GM21515 (cell line): ENCODE results near the gene MAPKAPK3.

Experiments used
- ATAC-seq: cut with Tn5 transposase; IDR thresholded peaks from one replicate; pipeline ENCODE4 v1.9.1; 2021; ENCODE audit not compliant: unreplicated experiment

MAPKAPK3 gene

DNA sequence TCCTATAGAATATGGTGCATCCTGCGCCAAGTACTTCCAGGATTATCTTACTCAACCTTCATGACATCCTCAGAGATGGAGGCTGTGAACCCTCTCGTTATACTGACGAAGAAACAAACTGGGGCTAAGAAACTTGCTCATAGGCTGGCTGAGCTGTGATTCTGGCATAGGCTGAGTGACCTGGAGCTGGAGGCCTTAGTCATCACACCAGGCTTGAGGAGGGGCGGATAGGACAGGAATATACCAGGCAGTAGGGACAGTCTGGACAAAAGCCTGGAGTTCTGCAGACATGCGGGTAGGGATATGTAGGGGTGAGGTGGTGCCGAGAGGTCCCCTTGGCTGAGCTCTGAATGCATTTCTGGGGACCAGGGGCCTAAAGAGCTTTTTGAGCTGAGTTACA lies 29.6 kb upstream of the MAPKAPK3 start:
- ATAC-seq, result no peak

DNA sequence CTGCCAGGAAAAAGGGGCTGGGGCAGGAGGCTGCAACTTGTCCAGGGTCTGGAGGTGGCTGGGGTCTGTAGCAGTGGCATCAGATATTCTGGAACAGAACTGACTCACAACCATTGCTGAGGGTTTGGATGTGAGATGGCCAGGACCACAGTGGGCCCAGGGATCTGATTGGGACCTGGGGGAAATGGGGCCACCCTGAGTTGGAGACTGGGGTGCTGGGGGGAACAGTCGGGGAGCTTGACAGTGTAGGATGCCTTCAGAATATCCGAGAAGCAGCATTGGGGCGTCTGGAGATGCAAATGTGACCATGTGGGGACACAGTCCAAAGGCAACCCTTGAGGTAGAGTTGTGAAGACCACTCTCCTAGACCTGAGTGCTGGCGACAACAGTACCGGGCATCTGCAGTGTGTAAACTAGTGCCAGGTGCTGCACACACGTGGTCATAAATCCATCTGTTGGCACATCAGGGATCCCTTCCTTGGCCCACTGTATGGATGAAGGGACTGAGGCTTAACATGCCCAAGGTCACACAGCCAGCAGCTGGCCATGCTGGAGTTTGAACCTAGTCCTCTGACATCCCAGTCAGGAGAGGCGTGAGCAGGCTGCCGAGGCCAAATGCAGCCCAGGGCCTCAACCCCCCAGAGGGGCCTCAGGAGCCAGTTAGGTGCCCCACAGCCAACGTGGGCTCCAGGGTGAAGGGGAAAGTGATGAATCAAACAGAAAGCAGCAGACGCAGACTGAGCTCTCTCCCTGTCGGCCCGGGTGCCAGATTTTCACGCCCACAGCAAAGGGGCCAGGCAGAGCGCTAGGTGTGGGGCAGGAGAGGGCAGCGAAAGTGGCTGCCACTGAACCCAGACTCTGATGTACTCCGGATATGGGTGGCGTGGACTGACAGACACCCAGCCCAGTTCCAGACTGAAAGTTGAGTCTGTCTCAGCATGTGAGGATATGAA lies 28.9 kb upstream of the MAPKAPK3 start:
- no peak for ATAC-seq

DNA sequence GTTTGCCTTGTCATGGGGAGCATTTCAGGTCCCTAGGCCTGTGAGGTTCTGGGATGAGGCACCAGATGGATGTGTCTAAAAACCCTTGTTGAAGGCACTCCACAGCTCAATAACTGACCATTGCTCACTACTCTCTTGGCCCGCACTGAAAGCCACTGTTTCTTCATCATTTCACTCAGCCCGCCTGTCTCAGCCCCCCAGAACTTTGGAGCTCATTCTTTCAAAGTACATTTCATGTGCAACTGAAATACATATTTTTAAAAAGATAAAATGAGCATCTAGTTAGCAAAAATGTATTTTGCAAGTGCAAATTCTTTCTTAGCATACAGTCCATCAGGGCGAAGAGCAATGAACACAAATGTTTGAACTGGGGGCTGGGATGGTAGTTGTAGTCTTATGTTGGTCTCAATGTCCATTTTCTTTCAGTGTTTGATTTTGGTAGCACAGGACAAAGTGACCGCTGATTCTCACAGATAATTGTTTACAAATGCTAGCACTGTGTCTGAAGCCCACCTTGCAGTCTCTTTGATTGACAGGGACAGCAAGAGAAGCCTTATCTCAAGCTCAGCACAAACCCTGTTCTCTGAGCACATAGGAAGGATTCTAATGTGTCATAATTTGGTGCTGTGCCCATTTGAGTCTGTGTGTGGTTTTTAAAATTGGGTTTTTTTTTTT lies 28.1 kb upstream of the MAPKAPK3 start:
- no peak for ATAC-seq

DNA sequence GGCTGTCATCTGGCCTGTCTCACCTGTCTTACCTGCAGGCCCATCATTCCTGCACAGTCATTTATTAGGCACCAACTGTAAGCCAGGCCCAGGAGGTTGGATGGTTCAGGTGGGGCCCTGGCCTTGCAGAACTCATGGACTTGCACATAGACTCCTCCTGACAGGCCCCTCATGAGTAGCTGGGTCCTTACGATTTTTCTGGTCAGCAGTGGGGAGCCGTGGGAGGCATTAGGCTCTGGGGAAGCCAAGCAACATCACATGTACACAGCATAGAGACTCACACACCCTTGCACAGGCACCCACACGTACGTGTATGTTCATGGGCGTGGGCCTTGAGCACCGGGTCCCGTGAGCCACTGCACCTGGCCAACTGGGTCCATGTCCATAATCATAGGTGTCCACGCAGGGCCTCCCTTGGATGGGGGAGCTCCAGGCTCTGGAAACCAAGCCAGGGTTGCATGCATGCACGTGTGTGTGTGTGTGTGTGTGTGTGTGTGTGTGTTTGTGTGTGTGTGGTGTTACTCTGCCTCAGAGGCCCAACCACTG lies 25.7 kb upstream of the MAPKAPK3 start:
- no peak for ATAC-seq

DNA sequence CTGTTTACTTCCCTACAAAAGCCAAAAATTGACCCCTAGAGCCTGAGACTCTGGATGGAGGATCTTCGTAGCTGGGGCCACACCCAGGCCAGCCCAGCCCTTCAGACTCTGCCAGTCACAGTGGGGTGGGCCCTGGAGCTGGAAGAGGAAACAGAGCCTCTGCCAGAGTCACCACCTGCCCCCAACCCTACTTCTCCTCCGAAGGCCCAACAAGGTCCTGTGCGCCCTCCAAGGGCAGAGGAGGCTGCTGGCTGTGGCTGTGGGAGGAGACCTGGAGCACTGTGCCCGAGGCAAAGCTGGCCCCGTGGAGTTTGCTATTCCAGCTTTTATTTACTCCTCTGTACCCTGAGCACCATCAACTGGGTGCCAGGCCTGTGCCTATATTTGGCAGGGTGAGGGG lies 24.4 kb upstream of the MAPKAPK3 start:
- no peak for ATAC-seq

DNA sequence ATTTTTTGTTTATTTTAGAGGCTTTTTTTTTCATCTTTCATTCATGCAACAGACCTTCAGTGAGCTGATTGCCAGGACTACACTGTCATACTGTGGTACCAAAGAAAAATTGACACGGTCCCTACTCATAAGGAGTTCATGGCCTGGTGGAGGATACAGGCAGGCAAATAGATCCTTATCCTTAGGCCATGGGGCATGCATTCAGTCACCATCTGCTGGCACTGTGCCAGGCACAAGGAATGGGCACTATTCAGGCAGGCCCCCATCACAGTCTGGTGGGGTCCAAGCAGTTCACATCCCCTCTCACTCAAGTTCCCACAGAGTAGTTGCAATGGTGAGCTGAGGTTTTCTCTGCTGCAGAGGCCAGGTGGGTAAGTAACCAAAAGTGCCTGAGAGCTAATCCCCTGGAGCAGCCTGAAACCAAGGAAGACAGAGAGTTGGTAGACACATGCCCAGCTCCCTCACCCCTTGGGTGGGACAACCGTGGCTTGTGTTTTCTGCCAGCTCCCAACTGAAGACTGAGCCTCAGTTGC lies 22.6 kb upstream of the MAPKAPK3 start:
- ATAC-seq, result no peak

DNA sequence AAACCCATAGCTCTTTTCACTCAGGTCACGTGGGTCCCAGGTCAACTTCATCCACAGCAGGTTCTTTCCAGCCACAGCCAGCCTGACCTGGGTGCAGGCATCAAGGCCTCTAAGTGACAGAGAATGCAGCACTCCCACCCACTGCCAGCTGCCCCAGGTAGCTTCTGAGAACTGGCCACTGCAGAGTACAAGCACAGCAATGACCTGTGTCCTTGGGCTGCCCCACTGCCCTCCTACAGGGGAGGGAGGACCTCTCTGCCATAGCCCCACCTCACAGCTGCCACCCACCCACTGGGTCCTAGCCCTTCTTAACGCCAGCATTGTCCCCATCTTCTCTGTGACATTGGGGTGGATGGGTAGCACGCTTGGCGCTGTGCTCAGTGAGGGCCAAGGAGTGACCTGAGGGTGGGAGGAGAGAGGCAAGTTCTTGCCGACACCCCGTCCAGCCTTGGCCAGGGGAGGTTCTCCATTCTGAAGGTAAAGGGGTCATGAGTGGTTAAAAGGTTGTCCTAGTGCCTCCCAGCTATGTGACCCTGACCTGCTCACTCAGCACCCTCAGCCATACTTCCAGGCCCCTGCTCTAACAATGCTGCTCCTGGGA lies 17.7 kb upstream of the MAPKAPK3 start:
- ATAC-seq, result no peak

DNA sequence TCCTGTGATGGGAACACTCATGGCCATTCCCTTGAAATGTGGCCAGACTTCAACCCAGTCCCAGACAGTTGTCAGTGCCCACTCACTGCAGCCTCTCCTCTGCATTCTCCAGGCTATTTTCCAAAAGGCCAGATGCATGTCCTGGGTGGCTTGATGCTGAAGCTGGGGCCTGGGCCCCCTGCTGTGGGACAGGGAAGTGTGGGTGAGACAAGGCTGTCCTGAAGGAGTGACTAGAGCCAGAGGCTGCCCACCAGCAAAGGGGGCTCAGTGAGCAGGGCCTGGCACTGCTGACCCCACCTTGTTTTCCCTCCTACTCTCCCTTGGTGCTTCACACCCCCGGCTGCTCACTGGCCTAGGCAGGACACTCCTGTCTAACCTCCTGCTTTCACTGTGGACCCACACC lies 17.2 kb upstream of the MAPKAPK3 start:
- no peak for ATAC-seq

DNA sequence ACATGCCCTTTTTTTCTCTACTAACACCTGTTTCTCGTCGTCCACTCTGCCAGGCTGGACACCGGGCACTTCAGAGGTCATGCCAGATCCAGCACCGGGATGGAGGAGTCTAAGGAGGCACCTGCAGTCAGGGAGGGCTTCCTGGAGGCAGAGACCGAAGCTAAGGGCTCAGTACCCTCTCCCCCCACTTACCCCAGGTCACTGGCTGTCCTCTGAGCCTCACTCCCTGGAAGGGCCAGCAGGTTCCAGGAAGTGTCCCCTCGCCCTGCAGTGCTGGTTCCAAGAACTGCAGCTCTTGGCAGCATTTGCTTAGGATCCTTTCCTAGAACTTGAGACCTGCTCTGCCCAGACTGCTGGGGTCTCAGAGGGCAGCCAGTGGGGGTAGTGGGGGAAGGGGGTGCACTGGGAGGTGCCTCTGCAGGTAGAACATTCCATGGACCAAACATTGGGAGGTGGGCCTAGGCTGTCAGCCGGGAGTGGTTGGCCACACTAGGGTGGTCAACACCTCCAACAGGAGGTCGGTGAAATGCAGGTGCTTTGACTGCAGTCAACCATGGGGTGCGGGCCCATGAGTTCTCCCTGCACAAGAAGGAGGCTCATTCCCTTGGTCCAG lies 16.7 kb upstream of the MAPKAPK3 start:
- no peak for ATAC-seq

DNA sequence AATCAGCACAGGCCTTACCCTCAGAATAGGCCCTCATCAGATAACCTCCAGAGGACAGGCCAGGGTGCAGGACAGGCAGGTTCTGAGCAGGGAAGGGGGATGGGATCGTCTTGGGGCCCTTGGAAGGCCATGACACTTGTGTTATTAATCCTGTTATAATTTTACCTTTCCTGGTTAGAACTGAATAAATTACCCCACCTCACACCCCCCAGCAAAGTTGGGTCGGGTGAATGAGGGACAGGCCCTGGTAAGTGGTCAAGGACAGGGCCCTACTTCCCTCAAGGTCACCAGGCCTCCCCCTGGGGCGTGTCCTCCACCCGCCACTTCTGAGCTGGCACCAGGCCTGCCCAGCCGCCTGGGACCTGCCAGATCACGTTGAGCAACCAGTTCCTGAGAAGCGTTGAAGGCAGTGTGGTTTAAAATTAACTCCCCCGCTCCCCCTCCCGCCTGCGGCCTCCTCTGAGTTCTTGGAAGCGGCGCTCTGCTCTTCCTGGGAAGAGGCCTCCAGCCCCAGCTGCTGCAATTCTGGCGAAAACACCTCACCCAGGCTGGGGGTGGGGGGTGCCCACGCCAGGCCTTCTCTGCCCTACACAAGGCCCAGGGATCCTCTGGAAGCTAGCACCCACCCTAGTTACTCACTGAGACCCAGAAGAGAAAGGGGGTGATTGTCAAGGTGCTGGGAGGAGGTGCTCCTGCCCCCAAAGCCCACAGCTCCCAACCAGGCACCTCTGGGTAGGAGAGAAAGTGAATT lies 15.9 kb upstream of the MAPKAPK3 start:
- ATAC-seq, result no peak

DNA sequence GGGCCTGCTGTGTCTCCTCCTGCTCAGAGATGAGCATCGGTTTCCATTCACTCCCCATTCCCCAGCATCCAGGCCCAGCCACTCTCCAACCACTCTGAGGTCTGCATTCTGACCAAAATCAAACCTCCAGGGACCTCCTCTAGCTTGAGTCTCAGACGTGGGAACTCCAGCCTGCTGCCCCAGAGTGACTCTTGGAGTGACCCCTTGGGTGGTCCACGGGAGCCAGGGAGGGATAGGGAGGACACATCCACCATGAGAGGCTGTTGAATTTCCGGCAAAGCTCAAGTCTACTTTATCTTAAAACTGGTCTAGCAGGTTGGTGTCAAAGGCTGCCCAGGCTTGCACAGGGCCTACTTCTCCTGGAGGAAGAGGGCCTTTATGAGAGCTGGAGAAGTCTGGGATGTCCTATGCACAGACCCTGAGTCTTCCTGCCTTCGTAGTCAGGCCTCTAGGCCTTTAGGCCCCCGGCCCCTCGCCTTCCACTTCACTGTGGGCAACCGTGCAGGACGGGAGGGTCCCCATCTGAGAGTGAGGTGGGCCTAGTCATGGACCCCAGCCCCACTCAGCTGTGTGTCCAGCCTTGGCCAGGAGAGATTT lies 14.3 kb upstream of the MAPKAPK3 start:
- no peak for ATAC-seq

DNA sequence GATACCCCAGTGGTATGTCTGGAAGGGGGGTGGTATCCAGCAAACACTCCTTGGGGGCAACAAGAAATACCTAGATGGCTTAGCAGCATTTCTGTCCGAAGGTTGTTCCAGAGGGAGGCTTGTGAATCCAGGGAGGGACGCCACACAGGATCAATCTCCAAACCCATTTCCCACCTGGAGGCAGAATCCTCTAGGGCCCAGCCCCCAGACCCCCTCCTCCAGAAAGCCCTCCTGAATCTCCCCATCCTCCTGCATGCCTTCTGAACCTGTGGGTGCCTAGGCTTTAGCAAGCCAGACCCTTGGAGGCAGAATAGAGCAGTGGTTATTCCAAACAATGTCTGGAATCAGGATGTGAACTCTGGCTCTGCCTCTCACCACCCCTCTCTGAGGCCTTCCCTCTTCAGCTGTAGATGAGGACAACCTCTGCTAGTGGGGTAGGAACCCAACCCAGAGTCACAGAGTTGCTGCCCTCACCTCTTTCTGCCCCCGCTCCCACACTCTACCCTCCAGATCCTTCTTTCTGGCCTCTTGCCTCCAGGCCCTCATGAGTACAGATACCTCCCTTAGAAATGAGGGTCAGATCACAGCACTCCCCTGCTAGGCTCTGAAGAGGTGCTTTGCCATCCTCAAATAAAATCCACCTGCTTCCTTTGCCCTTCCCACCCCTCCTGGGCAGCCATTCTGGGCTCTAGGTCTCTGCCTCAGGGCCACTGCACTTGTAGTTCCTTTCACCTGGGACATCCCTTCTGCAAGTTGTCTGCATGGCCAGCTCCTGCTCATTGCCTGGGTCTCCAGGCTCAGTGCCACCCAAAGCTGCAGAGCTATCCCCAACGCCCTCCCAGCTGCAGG lies 13.5 kb upstream of the MAPKAPK3 start:
- ATAC-seq, result no peak

DNA sequence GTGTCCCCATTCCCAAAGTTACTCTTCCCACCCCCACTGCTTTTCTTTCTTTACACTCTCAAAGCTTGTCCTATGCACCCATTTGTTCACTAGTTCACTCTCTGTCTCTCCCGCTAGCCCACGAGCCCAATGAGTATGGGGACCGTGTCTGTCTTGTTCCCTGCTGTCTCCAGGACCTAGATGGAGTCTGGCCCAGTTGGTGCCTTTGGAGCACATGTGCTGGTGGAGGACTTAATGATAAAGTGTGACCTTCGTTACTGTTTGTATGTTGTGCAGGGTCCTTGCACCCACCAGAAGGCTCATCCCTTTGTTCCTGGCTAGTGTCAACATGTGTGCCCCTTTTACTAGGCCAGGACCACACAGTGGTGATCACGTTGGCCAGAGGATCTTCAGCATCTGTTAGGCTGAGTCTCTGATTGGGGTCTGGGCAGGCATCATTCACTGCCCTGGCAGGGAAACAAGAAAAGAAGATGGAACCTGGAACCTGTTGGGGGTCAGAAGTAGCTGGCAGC lies 12.8 kb upstream of the MAPKAPK3 start:
- no peak for ATAC-seq

DNA sequence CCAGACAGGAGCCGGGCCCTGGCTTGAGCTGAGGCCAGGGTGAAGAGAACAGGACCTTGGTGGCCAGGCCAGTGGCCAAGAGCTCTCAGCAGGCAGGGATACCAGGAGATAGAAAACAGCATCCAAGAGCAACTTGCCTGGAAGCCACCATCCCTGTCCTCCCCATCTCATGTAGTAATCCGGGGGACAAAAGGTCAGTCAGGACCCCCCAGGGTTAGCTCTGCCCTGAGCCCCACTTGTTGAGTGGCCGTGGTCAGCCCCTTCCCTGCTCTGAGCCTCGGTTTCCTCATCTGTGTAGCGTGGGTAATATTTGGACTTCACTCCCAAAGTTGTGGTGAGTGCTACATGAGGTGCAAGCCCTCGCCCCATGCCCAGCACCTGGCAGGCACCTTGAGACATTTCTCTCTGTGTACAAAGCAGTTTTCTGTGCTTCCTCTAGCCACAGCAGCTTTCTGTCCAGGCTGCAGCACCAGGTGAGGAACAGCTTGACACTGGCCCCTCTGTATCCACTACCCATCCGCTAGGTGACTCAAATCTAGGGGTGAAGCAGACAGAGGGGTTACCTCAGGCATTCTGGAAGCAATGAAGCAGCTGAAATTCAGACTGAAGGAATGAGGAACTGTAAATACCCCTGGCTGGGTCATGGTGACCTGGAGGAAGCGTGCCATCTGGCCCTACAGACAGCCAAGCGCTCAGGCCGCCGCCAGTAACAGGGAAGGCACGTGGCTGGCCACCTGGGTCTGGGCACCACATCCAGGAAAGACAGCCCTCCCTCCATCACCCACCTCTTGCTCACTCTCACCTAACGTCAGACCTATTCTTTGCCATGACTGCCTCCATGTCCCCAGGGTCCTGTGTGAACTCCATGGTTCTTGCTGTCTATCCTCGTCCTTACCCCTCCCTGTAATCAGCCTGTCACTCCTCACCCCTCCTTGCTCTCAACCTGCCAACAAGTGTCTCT lies 12.0 kb upstream of the MAPKAPK3 start:
- no peak for ATAC-seq

DNA sequence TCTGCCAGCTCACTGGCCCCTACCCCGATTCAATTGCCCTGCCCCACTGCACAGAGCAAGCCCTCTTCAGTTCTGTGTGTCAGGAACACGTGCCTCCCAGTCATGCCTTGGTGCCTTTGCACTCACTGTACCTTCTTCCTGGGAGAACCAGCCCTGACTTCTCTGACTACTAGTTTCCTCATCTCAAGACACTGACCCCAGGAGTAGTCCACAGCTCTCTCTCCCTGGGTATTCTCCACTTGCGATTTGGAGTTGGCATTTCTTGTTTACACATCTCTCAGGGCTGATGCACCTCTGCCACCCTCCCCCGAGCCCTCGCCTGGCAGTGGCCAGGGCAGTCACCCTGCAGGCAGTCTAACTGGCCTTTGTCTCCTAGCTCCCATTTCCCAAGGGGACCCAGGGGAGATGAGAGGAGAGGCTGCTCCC lies 11.0 kb upstream of the MAPKAPK3 start:
- no peak for ATAC-seq

DNA sequence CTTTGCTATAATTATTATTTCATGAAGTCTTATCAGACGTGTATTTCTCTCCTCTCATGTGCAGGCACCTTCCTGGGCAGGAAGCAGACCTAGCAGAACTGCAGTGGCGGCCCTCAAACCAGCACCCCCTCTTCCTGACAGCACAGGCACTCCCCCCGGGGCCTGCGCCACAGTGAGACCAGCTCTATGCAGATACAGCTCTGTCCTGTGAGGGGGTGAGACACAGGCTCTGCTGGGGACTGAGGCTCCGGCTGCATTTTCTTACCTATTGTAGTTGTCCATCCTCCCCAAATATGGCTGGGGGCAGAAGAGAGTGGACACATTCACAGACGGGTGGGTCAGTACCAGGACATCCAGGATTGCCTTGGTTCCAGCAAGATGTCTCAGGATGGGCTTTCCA lies 10.4 kb upstream of the MAPKAPK3 start:
- no peak for ATAC-seq

DNA sequence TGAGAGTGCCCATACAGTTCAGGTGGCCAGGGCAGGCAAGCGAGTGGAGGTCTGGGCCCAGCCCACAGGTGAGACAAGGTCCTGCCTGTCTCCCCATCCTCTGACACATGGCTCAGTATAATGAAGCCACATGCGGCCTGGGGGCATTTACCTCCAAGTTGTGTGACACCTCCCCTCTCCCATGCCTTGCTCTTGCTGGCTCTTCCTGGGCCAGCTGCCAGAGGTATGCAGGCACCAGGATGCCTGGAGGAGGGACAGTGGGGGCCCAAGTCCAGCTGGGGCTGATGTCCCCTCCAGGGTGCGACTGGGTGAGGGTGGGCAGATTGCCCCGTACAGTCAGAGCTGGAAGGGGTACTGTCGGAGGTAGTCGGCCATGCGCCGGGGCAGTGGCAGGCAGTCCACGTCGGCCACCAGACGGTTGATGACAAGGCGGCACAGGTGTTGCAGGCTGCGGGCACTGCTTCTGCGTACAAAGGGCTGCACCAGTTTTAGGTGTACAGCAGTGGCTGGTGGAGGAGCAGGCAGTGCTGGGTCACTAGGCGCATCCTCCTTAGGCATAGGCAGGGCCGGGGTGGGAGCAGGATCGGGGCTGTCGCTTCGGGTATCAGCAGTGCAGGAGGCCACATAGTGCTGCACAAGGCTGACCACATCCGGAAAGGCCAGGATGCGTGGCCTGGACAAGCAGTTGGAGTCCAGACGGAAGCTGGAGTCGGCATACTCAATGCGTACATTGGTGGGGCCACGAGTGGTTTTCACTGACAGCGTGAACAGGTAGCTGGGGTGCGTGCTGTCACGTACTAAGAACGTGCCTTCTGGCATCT lies 9.5 kb upstream of the MAPKAPK3 start:
- no peak for ATAC-seq
